Measurements from ENCODE around the gene TNS1. TPM values are rescaled to one million over a fixed set of nuclear protein-coding genes. Genes with fewer than 3 reads are reported as not detected.

The TNS1 gene
- total and polyA plus RNA-seq, 9 of the 15 experiments (the other 6 are each of a cell fraction or from before 2014, with no cell fraction given), result 0.13 to 2.7 (median 0.77) TPM

- in situ Hi-C loops (cut with MboI), result no loop called here
- no TSS peak for BruUV-seq (replicated peaks)
- CTCF ChIA-PET (ENCODE audit: low intra/inter-chr PET ratio), result no interaction called here
Measured at GRCh38 chr2:217875556-217876252, 127.1 kb downstream of the TNS1 start.

More at GRCh38 chr2:217875556-217876252, 127.1 kb downstream of the TNS1 start:
- 0% methylated on average over 2 of the region's 4 CpGs for WGBS (ENCODE audit: insufficient coverage, low coverage, missing lambda C conversion rate)
- intact Hi-C loops (cut with micrococcal nuclease), result no loop called here
- no peaks in the 10 kb centered on the region for H3K79me2 ChIP-seq (ENCODE audit: control insufficient read depth, insufficient read depth, low read length)
- no peaks in the 10 kb centered on the region for H3K36me3 ChIP-seq (ENCODE audit: control insufficient read depth, insufficient read depth, low read length)
- POLR2A ChIA-PET, result no interaction called here
- no peak overlapping the region for H3K4me3 ChIP-seq
- no peak overlapping the region for H3K4me2 ChIP-seq (ENCODE audit: insufficient read depth, low read length)
- TF ChIP-seq GABPB1 (CRISPR knock-in tag; IDR thresholded peaks at IDR 0.05) (no peak), MBD2 (IDR thresholded peaks at IDR 0.05; ENCODE audit: borderline replicate concordance, low read depth) (no peak), SIX5 (IDR thresholded peaks at IDR 0.05; ENCODE audit: borderline replicate concordance in 1 of 2, insufficient read depth in 1 of 2, low read depth in 1 of 2, low read length in 2 of 2) (no peak), E2F8 (IDR thresholded peaks at IDR 0.05; ENCODE audit: low read depth, partially characterized antibody) (no peak), MAX (CRISPR knock-in tag; IDR thresholded peaks at IDR 0.05) (no peak), HSF4 (CRISPR knock-in tag; IDR thresholded peaks at IDR 0.05; ENCODE audit: borderline replicate concordance) (no peak), ZNF12 (CRISPR knock-in tag; IDR thresholded peaks at IDR 0.05) (no peak), ZBTB26 (CRISPR knock-in tag; IDR thresholded peaks at IDR 0.05) (no peak), ETV6 (IDR thresholded peaks at IDR 0.05; ENCODE audit: borderline replicate concordance in 1 of 2, low read depth in 2 of 2, low read length in 1 of 2) (no peak), ETV6 (CRISPR knock-in tag; IDR thresholded peaks at IDR 0.05; ENCODE audit: borderline replicate concordance) (no peak), SRF (CRISPR knock-in tag; IDR thresholded peaks at IDR 0.05) (no peak), KDM1A (IDR thresholded peaks at IDR 0.05) (no peak), ZNF507 (tag; conservative IDR thresholded peaks at IDR 0.05) (no peak), EZH2 (IDR thresholded peaks at IDR 0.05; ENCODE audit: borderline replicate concordance, low read depth, low read length) (no peak), SMARCC2 (IDR thresholded peaks at IDR 0.05; ENCODE audit: low read depth) (no peak)
- ATAC-seq (no peak), DNase-seq (ENCODE audit: extremely low read depth in 1 of 4, low spot score in 3 of 4) (no peak), FAIRE-seq (no peak)
- no peaks in the 10 kb centered on the region for H3K9me1 ChIP-seq (ENCODE audit: control insufficient read depth, insufficient read depth, low read length)
- peaks cover 0 to 2% of the 10 kb centered on the region in 2 experiments; a peak in 3 of 5 replicates for H3K4me1 ChIP-seq (replicated peaks in 1 of 2; ENCODE audit: control insufficient read depth in 2 of 2, insufficient read depth in 2 of 2, low read length in 2 of 2)
- H3K27ac ChIP-seq (ENCODE audit: extremely low read depth, low read depth, low read length), result no peak overlapping the region
- no peak overlapping the region for H2AFZ ChIP-seq (ENCODE audit: low read depth, low read length)
- H3K9me3 ChIP-seq (replicated peaks; ENCODE audit: control insufficient read depth, insufficient read depth, low read depth, low read length), result no peaks in the 10 kb centered on the region
- H4K20me1 ChIP-seq (replicated peaks; ENCODE audit: control insufficient read depth, insufficient read depth, low read length), result no peaks in the 10 kb centered on the region
- no peak overlapping the region for H3K9ac ChIP-seq (ENCODE audit: insufficient read depth in 1 of 2, low read depth in 2 of 2, low read length in 2 of 2)
- peaks cover 0 to 5% of the 10 kb centered on the region in 2 experiments; a peak in 1 of 5 replicates for H3K27me3 ChIP-seq (ENCODE audit: control insufficient read depth in 2 of 2, insufficient read depth in 2 of 2, low read length in 2 of 2)

Measured in K562 (cell line).